ENCODE results near the gene RELA. TPM values are rescaled to one million over a fixed set of nuclear protein-coding genes. Genes with fewer than 3 reads are reported as not detected.

The RELA gene
- total RNA-seq, 1 donor from 2014 or later: 68.2 TPM

GRCh38 chr11:65680192-65680743 lies 17.6 kb upstream of the RELA start:
- DNase-seq: no peak
- no peak for ATAC-seq
- Histone ChIP-seq H3K4me1 (no peaks in the 10 kb centered on the region), H3K27me3 (no peaks in the 10 kb centered on the region), H3K9me3 (no peaks in the 10 kb centered on the region), H3K27ac (no peak overlapping the region), H3K36me3 (no peaks in the 10 kb centered on the region), H3K4me3 (no peak overlapping the region)
- intact Hi-C loops (cut with DNase I): no loop called here
- no peak for TF ChIP-seq CTCF (IDR thresholded peaks at IDR 0.05)

DNA sequence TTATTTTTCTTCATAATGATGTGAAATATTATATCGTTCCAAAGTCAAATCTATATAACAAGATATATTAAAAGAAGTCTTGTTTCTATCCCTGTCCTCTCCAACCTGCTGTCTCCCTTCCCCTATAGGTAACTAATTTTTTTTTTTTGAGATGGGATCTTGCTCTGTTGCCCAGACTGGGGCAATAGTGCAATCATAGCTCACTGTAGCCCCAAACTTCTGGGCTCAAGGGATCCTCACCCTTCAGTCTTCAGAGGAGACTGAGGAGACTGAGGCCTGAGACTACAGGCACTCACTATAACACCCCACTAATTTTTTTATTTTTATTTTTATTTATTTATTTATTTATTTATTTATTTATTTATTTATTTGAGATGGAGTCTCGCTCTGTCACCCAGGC lies 10.3 kb upstream of the RELA start:
- TF ChIP-seq CTCF (IDR thresholded peaks at IDR 0.05): no peak
- no peaks in the 10 kb centered on the region for H3K36me3 ChIP-seq
- H3K4me3 ChIP-seq: no peak overlapping the region
- no peaks in the 10 kb centered on the region for H3K27me3 ChIP-seq
- intact Hi-C loops (cut with DNase I): no loop called here
- no peak for ATAC-seq
- H3K9me3 ChIP-seq: no peaks in the 10 kb centered on the region
- no peak overlapping the region for H3K27ac ChIP-seq
- no peak for DNase-seq
- no peaks in the 10 kb centered on the region for H3K4me1 ChIP-seq

- intact Hi-C loops (cut with DNase I): no loop called here
- no peak overlapping the region for H3K4me3 ChIP-seq
- H3K36me3 ChIP-seq: no peaks in the 10 kb centered on the region
- DNase-seq (no peak), ATAC-seq (no peak)
- no peaks in the 10 kb centered on the region for H3K4me1 ChIP-seq
- no peaks in the 10 kb centered on the region for H3K9me3 ChIP-seq
- TF ChIP-seq CTCF (IDR thresholded peaks at IDR 0.05): no peak
- H3K27ac ChIP-seq: no peak overlapping the region
- no peaks in the 10 kb centered on the region for H3K27me3 ChIP-seq
These were observed 9.6 kb upstream of the RELA start for GRCh38 chr11:65672180-65672860.

DNA sequence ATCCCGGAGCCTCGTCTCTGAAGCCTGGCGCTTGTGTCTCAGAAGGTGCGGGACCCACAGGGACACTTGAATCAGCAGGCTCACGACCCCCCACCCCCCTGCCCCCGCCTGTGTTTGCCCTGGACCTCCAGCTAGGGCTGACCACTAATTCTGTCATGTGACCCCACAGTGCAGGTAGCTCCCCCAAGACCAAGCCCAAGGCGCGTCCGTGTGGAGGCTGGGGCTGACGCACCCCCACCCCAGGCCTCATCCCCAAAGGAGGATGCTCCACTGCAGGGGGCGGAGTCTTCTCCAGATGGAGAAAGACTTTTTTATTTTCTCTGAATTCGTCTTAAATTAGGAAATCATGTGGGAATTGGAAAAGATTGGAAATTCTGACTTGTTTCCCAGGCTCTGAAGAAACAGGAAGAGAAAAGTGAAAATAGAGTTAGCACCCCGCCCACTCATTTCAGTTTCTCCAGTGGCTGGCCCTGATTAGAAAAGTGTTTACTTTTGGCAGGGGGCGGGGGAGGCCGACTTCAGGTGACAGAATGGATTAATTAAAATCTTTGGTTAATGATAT lies 1.0 kb upstream of the RELA start:
- Histone ChIP-seq H3K27me3 (no peaks in the 10 kb centered on the region), H3K9me3 (no peaks in the 10 kb centered on the region), H3K4me3 (peak overlapping the region; percentile 93), H3K27ac (peak overlapping the region; percentile 99), H3K36me3 (peaks cover 29% of the 10 kb centered on the region), H3K4me1 (peaks cover 28% of the 10 kb centered on the region)
- ATAC-seq (peak; percentile 43), DNase-seq (peak; percentile 80)
- intact Hi-C loops (cut with DNase I): no loop called here
- TF ChIP-seq CTCF (IDR thresholded peaks at IDR 0.05): no peak

- ATAC-seq (no peak), DNase-seq (no peak)
- H3K4me1 ChIP-seq: peaks cover 28% of the 10 kb centered on the region
- intact Hi-C loops (cut with DNase I): no loop called here
- peak overlapping the region; percentile 93 for H3K4me3 ChIP-seq
- peak overlapping the region; percentile 99 for H3K27ac ChIP-seq
- no peaks in the 10 kb centered on the region for H3K9me3 ChIP-seq
- peaks cover 43% of the 10 kb centered on the region for H3K36me3 ChIP-seq
- H3K27me3 ChIP-seq: no peaks in the 10 kb centered on the region
- TF ChIP-seq CTCF (IDR thresholded peaks at IDR 0.05): no peak
These were observed 393 bp downstream of the RELA start for GRCh38 chr11:65662247-65662798.

Measured in upper lobe of right lung (tissue), 1 donor.